Karpas-422 (cell line): ENCODE data around the gene HK2. TPM values are rescaled to one million over a fixed set of nuclear protein-coding genes. Genes with fewer than 3 reads are reported as not detected.

Experiments
- DNase-seq: peaks from one replicate; pipeline ENCODE4 v3.0.0-alpha.2; 2015
- H2AFZ ChIP-seq: fragments of 200-600 bp; sonication (generic); 2 replicates; pipeline ENCODE4 v1.6.1; 2014; ENCODE audit warnings: antibody characterized with exemption, low read length, mixed read lengths
- H3K27ac ChIP-seq: fragments of 200-600 bp; sonication (generic); 2 replicates; pipeline ENCODE4 v1.5.1; 2014; ENCODE audit warnings: mild to moderate bottlenecking, low read length, moderate library complexity
- H3K27me3 ChIP-seq: fragments of 200-600 bp; sonication (generic); 2 replicates; pipeline ENCODE4 v1.6.1; 2014; ENCODE audit warnings: low read length, mixed read lengths
- H3K36me3 ChIP-seq: fragments of 200-600 bp; sonication (generic); 2 replicates; pipeline ENCODE4 v1.6.1; 2014; ENCODE audit warnings: low read length, mixed read lengths; ENCODE audit not compliant: insufficient read depth
- H3K4me1 ChIP-seq: fragments of 200-600 bp; sonication (generic); 2 replicates; pipeline ENCODE4 v1.6.1; 2014; ENCODE audit warnings: mild to moderate bottlenecking, low read length, mixed read lengths
- H3K4me2 ChIP-seq: fragments of 200-600 bp; sonication (generic); 2 replicates; pipeline ENCODE4 v1.6.1; 2014; ENCODE audit warnings: low read length, low read depth, mild to moderate bottlenecking; ENCODE audit not compliant: poor library complexity, severe bottlenecking
- H3K4me3 ChIP-seq: fragments of 200-600 bp; sonication (generic); 2 replicates; pipeline ENCODE4 v1.5.1; 2014; ENCODE audit warnings: mild to moderate bottlenecking, antibody characterized with exemption, low read length, mixed read lengths
- H3K79me2 ChIP-seq: fragments of 200-600 bp; sonication (generic); 2 replicates; pipeline ENCODE4 v1.6.1; 2014; ENCODE audit warnings: mild to moderate bottlenecking, low read length, mixed read lengths
- H3K9ac ChIP-seq: fragments of 200-600 bp; sonication (generic); 2 replicates; pipeline ENCODE4 v1.6.0; 2014; ENCODE audit warnings: low read length
- H3K9me2 ChIP-seq: fragments of 200-600 bp; sonication (generic), shearing (Covaris generic); replicated peaks from 2 replicates; pipeline ENCODE4 v1.6.0; 2014; ENCODE audit warnings: mild to moderate bottlenecking, low read length, moderate library complexity; ENCODE audit not compliant: insufficient read depth
- H3K9me3 ChIP-seq: fragments of 300-700, 200-600 bp; sonication (generic); 2 replicates; pipeline ENCODE4 v1.6.1; 2014; ENCODE audit warnings: low read length, mixed read lengths
- H4K20me1 ChIP-seq: fragments of 200-600 bp; sonication (generic); 2 replicates; pipeline ENCODE4 v1.6.1; 2014; ENCODE audit warnings: mild to moderate bottlenecking, antibody characterized with exemption, low read length, low read depth; ENCODE audit not compliant: insufficient read depth
- total RNA-seq: library from RNA; depleted of rRNA; stranded (reverse); fragments of >200 nt; shearing (Covaris generic); gene quantifications from 2 replicates; pipeline ENCODE4 v1.2.3, GENCODE V29; 2014; ENCODE audit warnings: low replicate concordance; rRNA removed

Gene HK2
- total RNA-seq, 1 experiment from 2014 or later, result 80.7 TPM

GRCh38 chr2:74939919-74940812 lies 106.2 kb downstream of the HK2 start:
- Histone ChIP-seq H3K9me3 (no peaks in the 10 kb centered on the region), H3K27me3 (0 out of 2 replicates have a peak, but pooled peaks cover 2% of the 10 kb centered on the region), H3K4me1 (no peaks in the 10 kb centered on the region; the same call in 1 of the 2 replicates), H3K27ac (no peak overlapping the region), H2AFZ (no peak overlapping the region), H4K20me1 (no peaks in the 10 kb centered on the region), H3K79me2 (no peaks in the 10 kb centered on the region), H3K9me2 (no peaks in the 10 kb centered on the region), H3K9ac (no peak overlapping the region), H3K36me3 (no peaks in the 10 kb centered on the region), H3K4me2 (no peak overlapping the region), H3K4me3 (no peak overlapping the region)
- DNase-seq, result no peak

DNA sequence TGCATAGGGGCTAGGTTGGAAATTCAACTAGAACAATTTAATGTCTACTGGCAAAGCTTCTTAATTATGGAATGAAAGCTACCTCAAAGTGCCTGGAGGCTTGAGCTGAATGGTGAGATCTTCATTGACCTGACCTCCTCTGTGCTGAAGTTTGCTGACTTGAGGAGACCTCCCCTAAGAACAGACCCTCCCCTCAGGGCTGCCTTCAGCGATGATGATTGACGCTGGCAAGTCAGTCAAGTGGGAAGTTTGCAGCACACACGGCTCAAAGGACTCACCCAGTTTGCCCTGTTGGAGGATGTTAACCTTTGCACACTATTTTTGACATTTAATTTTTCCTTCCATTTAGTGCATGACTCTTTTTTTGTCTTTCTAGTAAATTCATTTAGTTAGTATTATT lies 107.4 kb downstream of the HK2 start:
- Histone ChIP-seq H3K9me3 (no peaks in the 10 kb centered on the region), H4K20me1 (no peaks in the 10 kb centered on the region), H3K4me2 (no peak overlapping the region), H3K4me1 (no peaks in the 10 kb centered on the region; the same call in 1 of the 2 replicates), H3K27me3 (no peaks in the 10 kb centered on the region), H3K27ac (no peak overlapping the region), H3K9me2 (no peaks in the 10 kb centered on the region), H3K9ac (no peak overlapping the region), H3K4me3 (no peak overlapping the region), H3K79me2 (no peaks in the 10 kb centered on the region), H2AFZ (no peak overlapping the region), H3K36me3 (no peaks in the 10 kb centered on the region)
- no peak for DNase-seq

- Histone ChIP-seq H3K9me2 (no peaks in the 10 kb centered on the region), H3K4me3 (no peak overlapping the region), H3K9me3 (no peaks in the 10 kb centered on the region), H3K4me1 (no peaks in the 10 kb centered on the region; the same call in 1 of the 2 replicates), H3K9ac (no peak overlapping the region), H3K27ac (no peak overlapping the region), H3K36me3 (no peaks in the 10 kb centered on the region), H2AFZ (no peak overlapping the region), H4K20me1 (no peaks in the 10 kb centered on the region), H3K4me2 (no peak overlapping the region), H3K79me2 (no peaks in the 10 kb centered on the region), H3K27me3 (no peaks in the 10 kb centered on the region)
- DNase-seq, result no peak
These were observed 108.3 kb downstream of the HK2 start for GRCh38 chr2:74942263-74942662.

Other genes with a start within 250 kb of the HK2 start
- 0.11 TPM in 1 of 2 replicates, not detected in the other for gene M1AP, start 185.8 kb upstream of the HK2 start, total RNA-seq
- 2.7 and 3.4 TPM in 2 replicates for gene SEMA4F, start 179.9 kb upstream of the HK2 start, total RNA-seq
- gene POLE4, start 124.5 kb downstream of the HK2 start, total RNA-seq, result 72.9 and 77.6 TPM in 2 replicates